ENCODE data around the gene UNC119. TPM values are rescaled to one million over a fixed set of nuclear protein-coding genes. Genes with fewer than 3 reads are reported as not detected.

UNC119 gene
- total and polyA plus RNA-seq, 9 donors: 14.4 to 27.3 (median 19.3) TPM

GRCh38 chr17:28571361-28572122 is 19.1 kb upstream of the UNC119 start, which contains the start of gene PIGS:
Gene PIGS (minus strand): TSS chr17:28571524. CDS start chr17:28571496, 28 bp downstream.
- peak within 1 kb of the TSS; percentile 46 to 75 for H3K27ac ChIP-seq
- peaks cover 3% of the 10 kb centered on the region for H3K4me1 ChIP-seq (ENCODE audit: insufficient read depth)
- intact Hi-C loops (cut with DNase I): no loop called here
- H3K36me3 ChIP-seq: no peaks in the 10 kb centered on the region
- H3K27me3 ChIP-seq: no peaks in the 10 kb centered on the region
- 0 to 1% (median 1%) methylated on average over 42 to 49 of the region's 49 CpGs for WGBS, 3 donors
- peak within 1 kb of the TSS; percentile 82 for H3K4me3 ChIP-seq
- TF ChIP-seq POLR2A (IDR thresholded peaks at IDR 0.05) (peak; percentile 45), EP300 (IDR thresholded peaks at IDR 0.05) (no peak)
- TF ChIP-seq, protein P1, sequence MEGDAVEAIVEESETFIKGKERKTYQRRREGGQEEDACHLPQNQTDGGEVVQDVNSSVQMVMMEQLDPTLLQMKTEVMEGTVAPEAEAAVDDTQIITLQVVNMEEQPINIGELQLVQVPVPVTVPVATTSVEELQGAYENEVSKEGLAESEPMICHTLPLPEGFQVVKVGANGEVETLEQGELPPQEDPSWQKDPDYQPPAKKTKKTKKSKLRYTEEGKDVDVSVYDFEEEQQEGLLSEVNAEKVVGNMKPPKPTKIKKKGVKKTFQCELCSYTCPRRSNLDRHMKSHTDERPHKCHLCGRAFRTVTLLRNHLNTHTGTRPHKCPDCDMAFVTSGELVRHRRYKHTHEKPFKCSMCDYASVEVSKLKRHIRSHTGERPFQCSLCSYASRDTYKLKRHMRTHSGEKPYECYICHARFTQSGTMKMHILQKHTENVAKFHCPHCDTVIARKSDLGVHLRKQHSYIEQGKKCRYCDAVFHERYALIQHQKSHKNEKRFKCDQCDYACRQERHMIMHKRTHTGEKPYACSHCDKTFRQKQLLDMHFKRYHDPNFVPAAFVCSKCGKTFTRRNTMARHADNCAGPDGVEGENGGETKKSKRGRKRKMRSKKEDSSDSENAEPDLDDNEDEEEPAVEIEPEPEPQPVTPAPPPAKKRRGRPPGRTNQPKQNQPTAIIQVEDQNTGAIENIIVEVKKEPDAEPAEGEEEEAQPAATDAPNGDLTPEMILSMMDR (IDR thresholded peaks at IDR 0.05): no peak
- no peaks in the 10 kb centered on the region for H3K9me3 ChIP-seq
- peak; percentile 90 to 93 (median 90) for DNase-seq

DNA sequence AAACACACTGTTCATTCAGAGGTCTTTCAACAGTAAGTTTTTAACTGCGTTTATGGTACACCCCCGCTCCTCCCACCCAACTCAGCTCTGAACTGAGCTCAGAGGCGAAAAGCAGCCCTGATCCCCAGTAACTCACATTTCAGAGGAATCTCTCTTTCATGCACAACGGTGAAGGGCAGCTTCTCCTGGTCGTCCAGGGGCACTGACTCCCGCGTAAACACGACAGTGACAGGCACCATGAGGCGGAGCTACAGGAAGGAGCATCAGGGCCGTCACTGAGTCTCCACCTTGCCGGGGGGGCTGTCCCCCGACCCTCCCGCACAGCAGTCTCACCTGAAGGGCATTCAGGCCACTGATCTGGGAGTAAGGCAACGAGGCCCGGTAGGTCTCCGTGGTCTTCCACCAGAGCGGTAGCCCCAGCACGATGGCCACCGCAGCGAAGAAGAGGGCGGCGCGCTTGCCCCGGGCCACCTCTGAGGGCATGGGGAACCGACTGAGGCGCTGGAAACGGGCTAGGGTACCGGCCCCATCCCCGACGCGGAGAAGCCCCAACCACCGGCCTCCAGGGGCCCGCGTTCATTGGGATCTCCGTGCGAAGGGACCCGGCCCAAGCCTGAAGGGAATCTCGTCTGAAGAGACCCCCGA is 18.4 kb upstream of the UNC119 start:
- WGBS, 3 donors: 0 to 2% (median 1%) methylated on average over 38 to 39 of the region's 39 CpGs

DNA sequence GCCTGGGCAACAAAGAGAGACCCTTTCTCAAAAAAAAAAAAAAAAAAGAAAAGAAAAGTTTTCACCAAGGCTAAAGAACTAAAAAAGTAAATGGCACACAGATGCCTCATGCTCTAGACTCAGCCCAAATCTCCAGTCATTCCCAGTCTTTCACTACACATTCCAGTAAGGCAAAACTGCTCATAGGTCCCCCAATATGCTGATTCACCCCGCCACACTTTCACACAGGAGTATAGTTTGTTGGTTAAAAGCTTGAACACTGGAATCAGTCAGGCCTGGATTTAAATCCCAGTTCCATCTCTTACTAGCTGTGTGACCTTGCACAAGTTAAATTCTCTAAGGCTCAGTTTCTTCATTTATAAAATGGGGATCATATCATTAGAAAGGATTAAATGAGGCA is 17.0 kb upstream of the UNC119 start:
- WGBS, 3 donors: 95 to 98% (median 97%) methylated on average over 1 of the region's 1 CpG
- TF ChIP-seq, protein P1 (IDR thresholded peaks at IDR 0.05): no peak
- TF ChIP-seq POLR2A (IDR thresholded peaks at IDR 0.05) (no peak), EP300 (IDR thresholded peaks at IDR 0.05) (no peak)
- peaks cover 3% of the 10 kb centered on the region for H3K4me1 ChIP-seq (ENCODE audit: insufficient read depth)

More for the DNA sequence above, 18.4 kb upstream of the UNC119 start:
- H3K4me1 ChIP-seq (ENCODE audit: insufficient read depth): peaks cover 3% of the 10 kb centered on the region
- no peaks in the 10 kb centered on the region for H3K9me3 ChIP-seq
- peak overlapping the region; percentile 82 for H3K4me3 ChIP-seq
- DNase-seq: peak in 3 of 5 donors; percentile 40 to 50 (median 43)
- TF ChIP-seq POLR2A (IDR thresholded peaks at IDR 0.05) (no peak), EP300 (IDR thresholded peaks at IDR 0.05) (no peak)
- TF ChIP-seq, protein P1 (IDR thresholded peaks at IDR 0.05): no peak
- H3K27ac ChIP-seq: peak overlapping the region; percentile 46 to 75
- intact Hi-C loops (cut with DNase I): no loop called here
- H3K36me3 ChIP-seq: no peaks in the 10 kb centered on the region
- no peaks in the 10 kb centered on the region for H3K27me3 ChIP-seq

GRCh38 chr17:28567604-28568003 is 15.2 kb upstream of the UNC119 start:
- DNase-seq: no peak
- H3K27me3 ChIP-seq: no peaks in the 10 kb centered on the region
- H3K9me3 ChIP-seq: no peaks in the 10 kb centered on the region
- H3K27ac ChIP-seq: no peak overlapping the region
- H3K36me3 ChIP-seq: no peaks in the 10 kb centered on the region
- peaks cover 3% of the 10 kb centered on the region for H3K4me1 ChIP-seq (ENCODE audit: insufficient read depth)
- TF ChIP-seq EP300 (IDR thresholded peaks at IDR 0.05): no peak
- TF ChIP-seq, protein P1 (IDR thresholded peaks at IDR 0.05): no peak
- no peak for TF ChIP-seq POLR2A (IDR thresholded peaks at IDR 0.05)
- intact Hi-C loops (cut with DNase I): no loop called here
- 84 to 88% (median 87%) methylated on average over 3 of the region's 3 CpGs for WGBS, 3 donors
- H3K4me3 ChIP-seq: no peak overlapping the region

More for the DNA sequence above, 17.0 kb upstream of the UNC119 start:
- no peak for DNase-seq
- no peaks in the 10 kb centered on the region for H3K36me3 ChIP-seq
- no peaks in the 10 kb centered on the region for H3K27me3 ChIP-seq
- no peaks in the 10 kb centered on the region for H3K9me3 ChIP-seq
- H3K4me3 ChIP-seq: no peak overlapping the region
- H3K27ac ChIP-seq: no peak overlapping the region
- intact Hi-C loops (cut with DNase I): no loop called here
